ENCODE results near the gene ISM2. TPM values are rescaled to one million over a fixed set of nuclear protein-coding genes. Genes with fewer than 3 reads are reported as not detected.

Gene ISM2
- total RNA-seq, 1 donor from 2014 or later, result not detected

GRCh38 chr14:77469539-77469938 is 29.1 kb downstream of the ISM2 start:
- intact Hi-C loops (cut with micrococcal nuclease), result no loop called here

DNA sequence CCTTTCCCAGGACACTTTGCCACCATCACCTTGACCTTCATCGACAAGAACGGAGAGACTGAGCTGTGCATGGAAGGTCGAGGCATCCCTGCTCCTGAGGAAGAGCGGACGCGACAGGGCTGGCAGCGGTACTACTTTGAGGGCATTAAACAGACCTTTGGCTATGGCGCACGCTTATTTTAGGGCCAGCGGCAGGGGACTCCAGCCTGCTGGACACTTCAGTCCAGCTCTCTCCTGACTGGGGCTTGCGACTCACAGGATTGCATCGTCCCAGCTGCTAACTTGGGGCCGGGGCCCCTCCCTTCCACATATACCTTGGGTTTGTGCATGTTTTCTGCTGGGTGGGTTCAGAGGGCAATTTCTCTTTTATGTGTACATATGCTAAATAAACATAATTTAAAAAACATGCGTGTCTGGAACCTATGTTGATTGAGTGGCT is 29.5 kb downstream of the ISM2 start:
- intact Hi-C loops (cut with micrococcal nuclease), result no loop called here

- intact Hi-C loops (cut with micrococcal nuclease), result no loop called here
Observed at GRCh38 chr14:77467801-77468200, 30.8 kb downstream of the ISM2 start.

DNA sequence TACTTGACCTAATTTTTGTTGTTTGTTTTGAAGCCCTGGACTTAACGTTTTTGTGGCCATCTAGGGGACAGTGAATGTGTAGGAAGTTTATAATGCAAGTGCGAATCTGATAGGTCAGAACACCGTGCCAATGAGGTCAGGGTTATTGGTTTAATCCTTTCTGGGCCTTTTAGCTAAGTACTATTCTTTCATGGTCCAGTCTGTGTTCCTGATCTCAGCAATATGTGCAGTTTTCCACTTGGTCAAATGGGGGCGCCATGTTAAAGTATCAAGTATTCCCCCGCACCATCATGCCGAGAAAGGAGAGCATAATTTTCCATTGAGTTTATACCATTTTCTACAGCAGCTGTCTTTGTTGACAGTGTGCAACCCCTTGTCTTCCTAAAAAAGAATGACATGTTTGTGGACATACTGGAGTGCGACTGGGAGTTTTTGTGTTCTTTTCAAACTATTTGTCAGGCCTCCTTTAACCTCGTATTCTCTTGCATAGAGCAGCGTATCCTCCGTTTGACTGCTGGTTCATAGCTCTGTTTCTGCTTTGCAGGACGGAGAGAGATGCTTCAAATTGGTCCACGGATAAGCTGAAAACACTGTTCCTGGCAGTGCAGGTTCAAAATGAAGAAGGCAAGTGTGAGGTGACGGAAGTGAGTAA is 39.4 kb downstream of the ISM2 start:
- intact Hi-C loops (cut with micrococcal nuclease), result loop anchor here (2.0 to 5.0 kb wide), 4 partner anchors 418 to 1797 kb away; partner anchors contain the start of genes ERG28, IFT43 and TTLL5

DNA sequence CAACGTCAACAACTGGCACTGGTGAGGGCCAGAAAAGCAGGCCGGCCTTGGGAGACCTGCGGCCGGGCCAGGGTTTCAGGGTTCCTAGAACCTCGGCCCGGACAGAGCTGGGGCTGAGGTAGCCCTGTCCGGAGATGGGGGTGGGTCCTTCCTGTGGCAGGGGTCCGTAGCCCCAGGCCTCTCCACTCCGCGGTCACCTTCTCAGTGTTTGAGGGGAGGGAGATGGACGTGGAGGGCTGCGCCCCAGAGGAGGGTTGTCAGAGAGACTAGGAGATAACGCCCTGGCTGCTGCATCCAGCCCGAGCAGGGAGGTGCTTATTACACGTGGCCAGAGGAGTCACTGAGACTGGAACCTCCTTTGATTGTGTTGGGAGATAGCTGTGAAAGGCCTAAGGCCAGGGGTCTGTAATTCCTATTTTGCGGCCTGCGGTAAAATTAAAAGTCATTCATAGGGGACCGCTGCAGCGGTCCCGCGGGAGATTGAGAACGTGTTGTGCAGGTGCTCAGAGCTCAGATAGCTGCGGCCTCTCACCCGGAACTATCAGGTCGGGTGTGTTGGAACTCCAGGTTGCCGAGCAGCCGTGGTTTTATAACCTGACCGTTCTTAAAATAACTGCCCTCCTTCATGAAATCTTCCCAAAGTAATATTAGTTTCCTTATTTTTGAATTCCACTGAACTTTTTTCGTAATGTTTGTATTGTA is 40.2 kb downstream of the ISM2 start:
- intact Hi-C loops (cut with micrococcal nuclease), result loop anchor here (1.0 to 5.0 kb wide), 5 partner anchors 40 to 1796 kb away; partner anchors contain the start of genes ERG28, IFT43, ISM2 and TTLL5

- intact Hi-C loops (cut with micrococcal nuclease), result loop anchor here (1.0 to 5.0 kb wide), 17 partner anchors 41 to 1795 kb away; partner anchors contain the start of genes ADCK1, ALKBH1, CIPC and ERG28
Observed at GRCh38 chr14:77457522-77458248, 40.9 kb downstream of the ISM2 start, which contains the start of the genes AHSA1 and VIPAS39. AHSA1 (plus strand) TSS chr14:77458093; CDS start chr14:77458190, 97 bp downstream. VIPAS39 (minus strand) TSS chr14:77457601; CDS start chr14:77454102, 3,499 bp downstream.

DNA sequence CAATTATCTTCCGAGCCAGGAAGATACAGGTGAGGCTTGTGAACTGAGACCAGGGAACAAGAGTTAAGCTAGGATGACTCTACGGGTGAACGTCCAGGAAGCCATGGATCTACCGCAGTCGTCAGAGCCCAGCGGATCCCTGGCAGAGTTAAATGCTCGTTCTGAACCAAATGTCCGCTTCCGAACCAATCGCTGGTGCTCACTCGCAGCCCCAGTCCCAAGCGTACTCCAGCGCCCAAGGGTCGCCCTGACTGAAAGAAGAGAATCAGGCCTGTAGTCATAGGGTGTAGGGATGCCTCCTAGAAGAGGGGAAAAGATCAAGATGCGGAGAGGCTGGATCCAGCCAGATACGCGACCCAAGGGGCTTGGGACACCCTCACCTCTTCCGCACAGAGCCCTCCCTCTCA is 41.5 kb downstream of the ISM2 start:
- intact Hi-C loops (cut with micrococcal nuclease), result loop anchor here (1.0 to 5.0 kb wide), 15 partner anchors 80 to 1795 kb away; partner anchors contain the start of genes ADCK1, ALKBH1, CIPC and ERG28

GRCh38 chr14:77455966-77456640 is 42.5 kb downstream of the ISM2 start:
- intact Hi-C loops (cut with micrococcal nuclease), result loop anchor here (5.0 kb wide), 3 partner anchors 511 to 1794 kb away; partner anchors contain the start of genes ERG28, IFT43 and TTLL5

- intact Hi-C loops (cut with micrococcal nuclease), result no loop called here
Observed at GRCh38 chr14:77442196-77442595, 56.4 kb downstream of the ISM2 start.

DNA sequence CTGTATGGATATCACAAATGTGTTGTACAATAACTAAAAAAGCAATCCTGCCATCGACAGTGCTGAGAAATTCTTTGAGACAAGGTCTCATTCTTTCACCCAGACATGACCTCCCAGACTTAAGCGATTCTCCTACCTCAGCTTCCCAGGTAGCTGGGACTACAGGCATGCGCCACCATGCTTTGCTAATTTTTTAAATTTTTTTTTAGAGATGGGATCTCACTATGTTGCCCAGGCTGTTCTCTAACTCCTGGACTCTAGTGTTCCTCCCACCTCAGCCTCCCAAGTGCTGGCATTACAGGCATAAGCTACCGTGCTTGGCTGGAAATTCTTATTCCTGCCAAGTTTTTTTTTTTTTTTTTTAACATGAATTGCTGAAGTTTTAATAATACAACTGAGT is 58.8 kb downstream of the ISM2 start:
- intact Hi-C loops (cut with micrococcal nuclease), result no loop called here

DNA sequence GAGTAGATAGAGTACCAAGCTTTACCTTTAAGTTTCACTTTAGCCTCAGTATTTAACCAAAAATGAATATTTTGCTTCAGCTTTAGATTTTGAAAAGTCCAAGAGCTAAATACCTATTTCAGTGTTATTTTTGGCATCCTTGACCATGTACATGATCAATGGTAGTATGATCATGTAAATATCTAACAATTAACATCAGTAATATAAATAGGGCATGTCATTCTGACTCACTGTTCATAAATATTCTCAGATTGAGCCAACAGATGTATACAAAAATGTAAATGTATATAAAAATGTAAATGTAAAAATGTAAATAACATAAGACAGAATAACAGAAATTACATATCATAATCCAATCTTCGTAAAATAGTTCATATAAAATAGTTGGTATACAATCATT is 60.0 kb downstream of the ISM2 start:
- intact Hi-C loops (cut with micrococcal nuclease), result no loop called here

DNA sequence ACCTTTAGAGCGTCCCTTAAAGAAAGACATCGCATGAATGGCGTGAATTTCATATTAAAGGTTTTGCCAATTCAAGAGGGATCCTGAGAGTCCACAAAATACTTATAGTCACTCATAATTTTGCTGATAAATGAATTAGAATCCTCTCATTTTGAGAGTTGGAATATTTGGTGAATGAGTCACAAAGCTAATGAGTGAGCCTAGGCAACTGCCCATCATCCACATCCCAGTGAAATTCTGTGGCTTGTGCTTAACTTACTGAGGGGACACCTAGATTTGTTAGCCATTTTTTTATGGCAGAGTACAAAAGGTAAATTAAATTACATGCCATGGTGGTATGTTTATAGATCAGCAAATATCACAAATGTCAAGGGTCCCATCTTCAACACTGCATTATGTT is 62.6 kb downstream of the ISM2 start:
- intact Hi-C loops (cut with micrococcal nuclease), result no loop called here

GRCh38 chr14:77426396-77426795 is 72.2 kb downstream of the ISM2 start:
- intact Hi-C loops (cut with micrococcal nuclease), result no loop called here

- intact Hi-C loops (cut with micrococcal nuclease), result no loop called here
Observed at GRCh38 chr14:77424862-77425261, 73.8 kb downstream of the ISM2 start.

Other genes with a start within 250 kb of the ISM2 start
- gene NGB, start 227.6 kb downstream of the ISM2 start, total RNA-seq, result not detected in 2 replicates
- 11.4 and 14.1 TPM in 2 replicates for gene POMT2, start 177.9 kb downstream of the ISM2 start, total RNA-seq
- 7.4 and 8.0 TPM in 2 replicates for gene GSTZ1, start 177.8 kb downstream of the ISM2 start, total RNA-seq
- gene TMED8, start 121.7 kb downstream of the ISM2 start, total RNA-seq, result 21.3 and 21.8 TPM in 2 replicates
- 0.41 TPM in 1 of 2 replicates, not detected in the other for gene SAMD15, start 121.4 kb downstream of the ISM2 start, total RNA-seq
- gene NOXRED1, start 75.3 kb downstream of the ISM2 start, total RNA-seq, result 0.17 and 0.22 TPM in 2 replicates
- 20.0 and 21.2 TPM in 2 replicates for gene VIPAS39, start 41.2 kb downstream of the ISM2 start, total RNA-seq
- gene AHSA1, start 40.7 kb downstream of the ISM2 start, total RNA-seq, result 159 and 180 TPM in 2 replicates
- gene SPTLC2, start 117.8 kb upstream of the ISM2 start, total RNA-seq, result 50.7 and 51.2 TPM in 2 replicates
- 14.3 and 14.4 TPM in 2 replicates for gene ALKBH1, start 209.2 kb upstream of the ISM2 start, total RNA-seq
- gene SLIRP, start 209.3 kb upstream of the ISM2 start, total RNA-seq, result 76.1 and 80.9 TPM in 2 replicates